OCI-LY1 (cell line): ENCODE measurements around the gene SP3.

ENCODE experiments used
- H2AFZ ChIP-seq: fragments of 200-600 bp; sonication (generic), shearing (Covaris generic); 2 replicates; pipeline ENCODE4 v1.6.0; 2014; ENCODE audit warnings: antibody characterized with exemption, mild to moderate bottlenecking, low read length
- H3F3A ChIP-seq: fragments of 200-600 bp; sonication (generic), shearing (Covaris generic); 2 replicates; pipeline ENCODE4 v1.6.0; 2014; ENCODE audit warnings: mild to moderate bottlenecking, antibody characterized with exemption, low read length, moderate library complexity; ENCODE audit not compliant: insufficient read depth
- H3K27ac ChIP-seq: fragments of 200-600 bp; sonication (generic); 2 replicates; pipeline ENCODE4 v1.5.1; 2014; ENCODE audit warnings: low read length, mixed run types, mild to moderate bottlenecking, low read depth; ENCODE audit not compliant: poor library complexity, severe bottlenecking
- H3K27me3 ChIP-seq: fragments of 200-600 bp; sonication (generic); 2 replicates; pipeline ENCODE4 v1.6.0; 2014; ENCODE audit warnings: antibody characterized with exemption, mild to moderate bottlenecking, low read length, moderate library complexity; ENCODE audit not compliant: insufficient read depth
- H3K36me3 ChIP-seq: fragments of 200-600 bp; sonication (generic); 2 replicates; pipeline ENCODE4 v1.6.1; 2014; ENCODE audit warnings: mild to moderate bottlenecking, antibody characterized with exemption, low read length, moderate library complexity, mixed read lengths; ENCODE audit not compliant: insufficient read depth
- H3K4me1 ChIP-seq: fragments of 200-600 bp; sonication (generic); 2 replicates; pipeline ENCODE4 v1.5.1; 2014; ENCODE audit warnings: mild to moderate bottlenecking, low read length, moderate library complexity; ENCODE audit not compliant: insufficient read depth, severe bottlenecking
- H3K4me2 ChIP-seq: fragments of 200-600 bp; sonication (generic), shearing (Covaris generic); 2 replicates; pipeline ENCODE4 v1.6.1; 2014; ENCODE audit warnings: low read length
- H3K4me3 ChIP-seq: fragments of 200-600 bp; sonication (generic); 2 replicates; pipeline ENCODE4 v1.5.1; 2014; ENCODE audit warnings: low read length, low read depth, mild to moderate bottlenecking, mixed read lengths; ENCODE audit not compliant: poor library complexity, severe bottlenecking
- H3K79me2 ChIP-seq: fragments of 200-600 bp; shearing (Covaris generic); 2 replicates; pipeline ENCODE4 v1.6.1; 2016; ENCODE audit warnings: mixed run types, low read length, mixed read lengths; ENCODE audit not compliant: insufficient read depth
- H3K9ac ChIP-seq: fragments of 200-600 bp; sonication (generic), shearing (Covaris generic); 2 replicates; pipeline ENCODE4 v1.6.1; 2014; ENCODE audit warnings: mild to moderate bottlenecking, low read length, mixed read lengths
- H3K9me2 ChIP-seq: fragments of 200-600 bp; sonication (generic), shearing (Covaris generic); 2 replicates; pipeline ENCODE4 v1.6.1; 2014; ENCODE audit warnings: low read depth, mild to moderate bottlenecking, low read length, mixed read lengths
- H3K9me3 ChIP-seq: fragments of 200-600 bp; shearing (Covaris generic); 2 replicates; pipeline ENCODE4 v1.6.1; 2014; ENCODE audit warnings: low read length, mixed read lengths
- H4K20me1 ChIP-seq: fragments of 200-600 bp; sonication (generic), shearing (Covaris generic); 2 replicates; pipeline ENCODE4 v1.6.0; 2016; ENCODE audit warnings: mild to moderate bottlenecking, low read length; ENCODE audit not compliant: insufficient read depth
- CTCF ChIP-seq: fragments of 200-600 bp; sonication (generic), shearing (Covaris generic); IDR thresholded peaks from 2 replicates; pipeline ENCODE4 v1.5.1; 2017; ENCODE audit warnings: mild to moderate bottlenecking, antibody characterized with exemption, low read length, moderate library complexity, mixed read lengths
- EZH2 ChIP-seq: fragments of 200-600 bp; sonication (generic), shearing (Covaris generic); IDR thresholded peaks from 2 replicates; pipeline ENCODE4 v1.8.0; 2017; ENCODE audit warnings: borderline replicate concordance, mixed run types, mild to moderate bottlenecking, antibody characterized with exemption, low read length, moderate library complexity, mixed read lengths

Gene SP3

GRCh38 chr2:173929441-173929840 is 35.7 kb downstream of the SP3 start:
- peaks cover 96% of the 10 kb centered on the region for H3K79me2 ChIP-seq
- no peak overlapping the region for H3K4me3 ChIP-seq
- H3K9me2 ChIP-seq = no peaks in the 10 kb centered on the region
- H4K20me1 ChIP-seq = no peaks in the 10 kb centered on the region
- TF ChIP-seq CTCF = no peak
- no peak for TF ChIP-seq EZH2
- H3K9me3 ChIP-seq = no peaks in the 10 kb centered on the region
- H3K36me3 ChIP-seq = peaks cover 49% of the 10 kb centered on the region
- no peak overlapping the region for H2AFZ ChIP-seq
- no peaks in the 10 kb centered on the region for H3F3A ChIP-seq
- H3K4me1 ChIP-seq = no peaks in the 10 kb centered on the region
- H3K9ac ChIP-seq = no peak overlapping the region
- no peaks in the 10 kb centered on the region for H3K27me3 ChIP-seq
- no peak overlapping the region for H3K4me2 ChIP-seq
- no peak overlapping the region for H3K27ac ChIP-seq

GRCh38 chr2:173926875-173927274 is 38.3 kb downstream of the SP3 start:
- Histone ChIP-seq H3K4me3 (no peak overlapping the region), H3F3A (no peaks in the 10 kb centered on the region), H3K27ac (no peak overlapping the region), H2AFZ (no peak overlapping the region), H3K4me1 (no peaks in the 10 kb centered on the region), H4K20me1 (peaks cover 3% of the 10 kb centered on the region; the same call in 1 of the 2 replicates), H3K27me3 (no peaks in the 10 kb centered on the region), H3K9me2 (no peaks in the 10 kb centered on the region), H3K4me2 (no peak overlapping the region), H3K9ac (no peak overlapping the region), H3K79me2 (peaks cover 97% of the 10 kb centered on the region), H3K9me3 (no peaks in the 10 kb centered on the region), H3K36me3 (peaks cover 42% of the 10 kb centered on the region)
- TF ChIP-seq EZH2 = no peak
- no peak for TF ChIP-seq CTCF

- peaks cover 3% of the 10 kb centered on the region; the same call in 1 of the 2 replicates for H4K20me1 ChIP-seq
- peaks cover 97% of the 10 kb centered on the region for H3K79me2 ChIP-seq
- H3F3A ChIP-seq = no peaks in the 10 kb centered on the region
- no peak overlapping the region for H2AFZ ChIP-seq
- no peaks in the 10 kb centered on the region for H3K27me3 ChIP-seq
- no peaks in the 10 kb centered on the region for H3K4me1 ChIP-seq
- H3K9me2 ChIP-seq = no peaks in the 10 kb centered on the region
- no peak overlapping the region for H3K4me3 ChIP-seq
- H3K4me2 ChIP-seq = no peak overlapping the region
- no peak overlapping the region for H3K27ac ChIP-seq
- H3K36me3 ChIP-seq = peaks cover 25% of the 10 kb centered on the region
- H3K9me3 ChIP-seq = no peaks in the 10 kb centered on the region
- H3K9ac ChIP-seq = no peak overlapping the region
- no peak for TF ChIP-seq CTCF
- TF ChIP-seq EZH2 = no peak
These were observed 40.9 kb downstream of the SP3 start for GRCh38 chr2:173924285-173924684.
